ENCODE data around the gene SRP68. TPM values are rescaled to one million over a fixed set of nuclear protein-coding genes. Genes with fewer than 3 reads are reported as not detected.
A peak's percentile ranks its signal among the peaks of the same experiment; 100 is the strongest.

The SRP68 gene
- total and polyA plus RNA-seq, 7 donors, result 72.4 to 141 (median 100.0) TPM

GRCh38 chr17:75991396-75991795, 80.9 kb downstream of the SRP68 start:
- H3K4me1 ChIP-seq, result no peaks in the 10 kb centered on the region
- ATAC-seq, result no peak
- WGBS, 3 donors, result 91 to 94% (median 93%) methylated on average over 9 of the region's 9 CpGs
- intact Hi-C loops (cut with DNase I), result no loop called here
- no peaks in the 10 kb centered on the region for H3K9me3 ChIP-seq
- no peak for TF ChIP-seq CTCF (IDR thresholded peaks at IDR 0.05)
- no peak overlapping the region for H3K27ac ChIP-seq
- no peak overlapping the region for H3K4me3 ChIP-seq
- H3K27me3 ChIP-seq (ENCODE audit: insufficient read depth in 3 of 3, low read length in 2 of 3), result no peaks in the 10 kb centered on the region
- H3K36me3 ChIP-seq (ENCODE audit: insufficient read depth in 1 of 2, low read depth in 1 of 2), result peaks cover 0 to 26% of the 10 kb centered on the region in 2 donors
- peak in 1 of 2 donors; percentile 11 for DNase-seq

Other genes with a start within 250 kb of the SRP68 start
- gene UNC13D, start 228.1 kb downstream of the SRP68 start, total RNA-seq, result 10 to 100 TPM in 1 of 4 donors, 1 to 10 TPM in 3; 5.1 to 12.8 (median 7.2) TPM
- gene UNC13D, start 228.1 kb downstream of the SRP68 start, polyA plus RNA-seq, result 1 to 10 TPM; 1.7 to 3.7 (median 2.2) TPM
- gene WBP2, start 217.2 kb downstream of the SRP68 start, total RNA-seq, result 100 to 1,000 TPM; 109 to 278 (median 164) TPM
- gene WBP2, start 217.2 kb downstream of the SRP68 start, polyA plus RNA-seq, result 100 to 1,000 TPM; 115 to 174 (median 149) TPM
- 10 to 100 TPM in 3 of 4 donors, 1 to 10 TPM in 1; 8.9 to 16.0 (median 10.9) TPM for gene TRIM47, start 193.9 kb downstream of the SRP68 start, total RNA-seq
- gene TRIM47, start 193.9 kb downstream of the SRP68 start, polyA plus RNA-seq, result 10 to 100 TPM in 2 of 3 donors, 1 to 10 TPM in 1; 8.4 to 17.1 (median 10.9) TPM
- 10 to 100 TPM in 2 of 4 donors, 1 to 10 TPM in 2; 9.2 to 10.3 (median 9.7) TPM for gene TRIM65, start 175.6 kb downstream of the SRP68 start, total RNA-seq
- gene TRIM65, start 175.6 kb downstream of the SRP68 start, polyA plus RNA-seq, result 10 to 100 TPM in 1 of 3 donors, 1 to 10 TPM in 2; 9.0 to 14.8 (median 9.0) TPM
- gene MRPL38, start 167.6 kb downstream of the SRP68 start, total RNA-seq, result 100 to 1,000 TPM; 107 to 168 (median 125) TPM
- gene MRPL38, start 167.6 kb downstream of the SRP68 start, polyA plus RNA-seq, result 100 to 1,000 TPM; 104 to 115 (median 107) TPM
- gene FBF1, start 131.5 kb downstream of the SRP68 start, total RNA-seq, result 1 to 10 TPM; 1.8 to 5.9 (median 3.7) TPM
- 10 to 100 TPM in 1 of 3 donors, 1 to 10 TPM in 2; 1.8 to 10.4 (median 3.1) TPM for gene FBF1, start 131.5 kb downstream of the SRP68 start, polyA plus RNA-seq
- 10 to 100 TPM; 58.1 to 78.8 (median 64.4) TPM for gene ACOX1, start 93.4 kb downstream of the SRP68 start, total RNA-seq
- gene ACOX1, start 93.4 kb downstream of the SRP68 start, polyA plus RNA-seq, result 10 to 100 TPM; 13.0 to 26.1 (median 16.3) TPM
- 1 to 10 TPM; 3.4 to 8.8 (median 7.0) TPM for gene TEN1, start 93.3 kb downstream of the SRP68 start, total RNA-seq
- gene TEN1, start 93.3 kb downstream of the SRP68 start, polyA plus RNA-seq, result 10 to 100 TPM; 14.7 to 21.1 (median 19.4) TPM
- gene CDK3, start 71.7 kb downstream of the SRP68 start, total RNA-seq, result 1 to 10 TPM in 1 of 4 donors, under 1 TPM in 3; 0.60 to 1.4 (median 0.62) TPM
- gene CDK3, start 71.7 kb downstream of the SRP68 start, polyA plus RNA-seq, result 1 to 10 TPM in 2 of 3 donors, under 1 TPM in 1; 0.47 to 1.9 (median 1.1) TPM
- under 1 TPM in 3 of 4 donors, not detected in 1; 0.16 to 0.36 (median 0.19) TPM for gene EVPL, start 45.2 kb downstream of the SRP68 start, total RNA-seq
- gene EVPL, start 45.2 kb downstream of the SRP68 start, polyA plus RNA-seq, result under 1 TPM; 0.03 to 0.07 (median 0.05) TPM
- under 1 TPM in 1 of 4 donors, not detected in 3; 0.22 TPM for gene GALR2, start 2.3 kb upstream of the SRP68 start, total RNA-seq
- gene GALR2, start 2.3 kb upstream of the SRP68 start, polyA plus RNA-seq, result under 1 TPM; 0.05 to 0.16 (median 0.13) TPM
- gene ZACN, start 6.7 kb upstream of the SRP68 start, total RNA-seq, result under 1 TPM in 1 of 4 donors, not detected in 3; 0.08 TPM
- 1 to 10 TPM in 2 of 3 donors, under 1 TPM in 1; 0.98 to 1.6 (median 1.4) TPM for gene ZACN, start 6.7 kb upstream of the SRP68 start, polyA plus RNA-seq
- 10 to 100 TPM; 56.0 to 61.0 (median 58.3) TPM for gene EXOC7, start 31.3 kb upstream of the SRP68 start, total RNA-seq
- gene EXOC7, start 31.3 kb upstream of the SRP68 start, polyA plus RNA-seq, result 10 to 100 TPM; 26.3 to 51.6 (median 43.7) TPM
- under 1 TPM in 2 of 4 donors, not detected in 2; 0.11 to 0.15 TPM for gene FOXJ1, start 68.7 kb upstream of the SRP68 start, total RNA-seq
- gene FOXJ1, start 68.7 kb upstream of the SRP68 start, polyA plus RNA-seq, result under 1 TPM; 0.07 to 0.11 (median 0.09) TPM
- 10 to 100 TPM; 35.0 to 76.5 (median 60.0) TPM for gene RNF157, start 168.0 kb upstream of the SRP68 start, total RNA-seq
- 10 to 100 TPM; 14.9 to 90.1 (median 73.9) TPM for gene RNF157, start 168.0 kb upstream of the SRP68 start, polyA plus RNA-seq
- 100 to 1,000 TPM in 3 of 4 donors, 10 to 100 TPM in 1; 55.2 to 414 (median 183) TPM for gene UBALD2, start 192.8 kb upstream of the SRP68 start, total RNA-seq
- 100 to 1,000 TPM in 2 of 3 donors, 10 to 100 TPM in 1; 68.2 to 145 (median 120) TPM for gene UBALD2, start 192.8 kb upstream of the SRP68 start, polyA plus RNA-seq
- gene QRICH2, start 235.8 kb upstream of the SRP68 start, total RNA-seq, result 1 to 10 TPM in 2 of 4 donors, under 1 TPM in 2; 0.69 to 1.5 (median 0.95) TPM
- 1 to 10 TPM in 2 of 3 donors, under 1 TPM in 1; 0.94 to 1.2 (median 1.1) TPM for gene QRICH2, start 235.8 kb upstream of the SRP68 start, polyA plus RNA-seq